ENCODE data around the gene MED25. TPM values are rescaled to one million over a fixed set of nuclear protein-coding genes. Genes with fewer than 3 reads are reported as not detected.

MED25 gene
- total and polyA plus RNA-seq, 4 donors: 42.6 to 75.2 (median 48.1) TPM

DNA sequence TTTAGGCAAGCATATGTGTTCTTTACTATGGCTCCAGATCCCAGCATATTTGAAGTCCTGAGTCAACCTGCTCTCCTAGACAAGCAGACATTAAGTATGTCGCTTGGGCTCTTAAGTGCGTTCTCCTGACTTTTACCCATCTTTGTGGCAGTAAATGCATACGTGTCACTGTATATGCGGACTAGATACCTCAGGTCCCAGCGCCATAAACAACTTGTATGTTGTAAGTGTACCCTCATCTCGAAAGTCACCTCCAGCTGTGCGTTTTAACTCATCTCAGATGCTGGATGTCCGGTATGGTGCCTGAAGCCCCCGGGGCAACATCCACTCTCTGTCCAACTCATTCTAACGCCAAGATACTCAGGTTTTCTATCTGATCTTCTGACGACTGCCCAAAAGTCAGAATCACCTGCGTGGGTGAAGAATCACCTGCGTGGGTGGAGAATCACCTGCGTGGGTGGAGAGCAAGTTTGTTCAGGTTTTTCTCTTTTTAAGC lies 34.6 kb downstream of the MED25 start:
- Histone ChIP-seq H3K9me3 (ENCODE audit: control insufficient read depth in 4 of 4, insufficient read depth in 3 of 4, low read length in 3 of 4) (peaks cover 0 to 8% (median under 1%) of the 10 kb centered on the region in 4 donors), H3K4me3 (no peak overlapping the region), H3K9ac (ENCODE audit: insufficient read depth in 1 of 2, low read length in 2 of 2) (peak overlapping the region in 1 of 2 donors; percentile 67), H3K36me3 (ENCODE audit: control insufficient read depth in 4 of 4, insufficient read depth in 4 of 4, low read length in 4 of 4) (peaks cover 0 to 31% (median 23%) of the 10 kb centered on the region in 4 donors), H3K4me1 (ENCODE audit: control insufficient read depth in 5 of 5, insufficient read depth in 5 of 5, low read length in 5 of 5) (peaks cover 0 to 22% (median 13%) of the 10 kb centered on the region in 5 donors), H3K27me3 (ENCODE audit: control insufficient read depth in 3 of 3, insufficient read depth in 3 of 3, low read length in 2 of 3) (no peaks in the 10 kb centered on the region), H3K27ac (ENCODE audit: low read depth in 1 of 2, low read length in 1 of 2) (no peak overlapping the region)
- no peak for ATAC-seq (ENCODE audit: insufficient read depth, low FRiP score)
- TF ChIP-seq CTCF (IDR thresholded peaks at IDR 0.05; ENCODE audit: control extremely low read depth, extremely low read depth): no peak
- 69 to 85% methylated on average over 14 of the region's 14 CpGs for WGBS, 2 donors
- DNase-seq: no peak

- no peak for ATAC-seq (ENCODE audit: insufficient read depth, low FRiP score)
- no peak for TF ChIP-seq CTCF (IDR thresholded peaks at IDR 0.05; ENCODE audit: control extremely low read depth, extremely low read depth)
- H3K4me3 ChIP-seq: no peak overlapping the region
- H3K36me3 ChIP-seq (ENCODE audit: control insufficient read depth in 4 of 4, insufficient read depth in 4 of 4, low read length in 4 of 4): peaks cover 0 to 38% (median 31%) of the 10 kb centered on the region in 4 donors
- no peaks in the 10 kb centered on the region for H3K27me3 ChIP-seq (ENCODE audit: control insufficient read depth in 3 of 3, insufficient read depth in 3 of 3, low read length in 2 of 3)
- H3K9me3 ChIP-seq (ENCODE audit: control insufficient read depth in 4 of 4, insufficient read depth in 3 of 4, low read length in 3 of 4): peaks cover 0 to 8% (median under 1%) of the 10 kb centered on the region in 4 donors
- DNase-seq: no peak
- H3K27ac ChIP-seq (ENCODE audit: low read depth in 1 of 2, low read length in 1 of 2): no peak overlapping the region
- 87 to 95% methylated on average over 10 of the region's 10 CpGs for WGBS, 2 donors
- H3K4me1 ChIP-seq (ENCODE audit: control insufficient read depth in 5 of 5, insufficient read depth in 5 of 5, low read length in 5 of 5): peaks cover 0 to 22% (median 13%) of the 10 kb centered on the region in 5 donors
- no peak overlapping the region for H3K9ac ChIP-seq (ENCODE audit: insufficient read depth in 1 of 2, low read length in 2 of 2)
Measured at GRCh38 chr19:49853852-49854377, 35.8 kb downstream of the MED25 start.

GRCh38 chr19:49854378-49855263 lies 36.5 kb downstream of the MED25 start:
- TF ChIP-seq CTCF (IDR thresholded peaks at IDR 0.05; ENCODE audit: control extremely low read depth, extremely low read depth): no peak
- H3K4me3 ChIP-seq: no peak overlapping the region
- no peak overlapping the region for H3K27ac ChIP-seq (ENCODE audit: low read depth in 1 of 2, low read length in 1 of 2)
- no peak for DNase-seq
- H3K27me3 ChIP-seq (ENCODE audit: control insufficient read depth in 3 of 3, insufficient read depth in 3 of 3, low read length in 2 of 3): no peaks in the 10 kb centered on the region
- 90 to 92% methylated on average over 36 to 39 of the region's 39 CpGs for WGBS, 2 donors
- H3K4me1 ChIP-seq (ENCODE audit: control insufficient read depth in 5 of 5, insufficient read depth in 5 of 5, low read length in 5 of 5): peaks cover 0 to 22% (median 13%) of the 10 kb centered on the region in 5 donors
- peaks cover 0 to 42% (median 31%) of the 10 kb centered on the region in 4 donors for H3K36me3 ChIP-seq (ENCODE audit: control insufficient read depth in 4 of 4, insufficient read depth in 4 of 4, low read length in 4 of 4)
- peaks cover 0 to 3% (median 0%) of the 10 kb centered on the region in 4 donors for H3K9me3 ChIP-seq (ENCODE audit: control insufficient read depth in 4 of 4, insufficient read depth in 3 of 4, low read length in 3 of 4)
- no peak for ATAC-seq (ENCODE audit: insufficient read depth, low FRiP score)
- H3K9ac ChIP-seq (ENCODE audit: insufficient read depth in 1 of 2, low read length in 2 of 2): no peak overlapping the region
